Measurements from ENCODE around the gene SFTPB. TPM values are rescaled to one million over a fixed set of nuclear protein-coding genes. Genes with fewer than 3 reads are reported as not detected.
"Not testable (repeated sequence)": the region's sequence is repeated elsewhere in the genome, so short reads cannot be mapped to it uniquely, and the experiment has no call there.

Gene SFTPB
- total RNA-seq, 1 experiment from 2014 or later, result not detected

DNA sequence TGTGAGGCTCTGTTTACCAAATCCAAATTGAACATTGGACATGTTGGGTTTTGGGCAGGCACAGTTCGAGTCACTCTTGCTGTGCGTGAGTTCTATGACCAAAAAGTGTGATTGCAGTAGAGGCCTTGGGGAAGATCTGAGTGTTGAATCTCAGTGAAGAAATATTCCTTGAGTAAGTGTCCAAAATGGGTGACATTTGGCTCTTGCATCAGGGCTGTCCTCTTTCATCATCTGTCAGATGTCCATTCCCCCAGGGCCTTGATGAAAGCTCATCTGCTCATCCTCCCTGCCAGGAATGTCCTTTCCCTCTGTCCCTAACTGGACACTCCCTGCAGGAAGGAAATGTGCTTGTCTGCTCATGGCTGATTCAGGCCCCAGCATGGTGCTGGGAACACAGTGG lies 6.4 kb upstream of the SFTPB start:
- TF ChIP-seq, protein P1, sequence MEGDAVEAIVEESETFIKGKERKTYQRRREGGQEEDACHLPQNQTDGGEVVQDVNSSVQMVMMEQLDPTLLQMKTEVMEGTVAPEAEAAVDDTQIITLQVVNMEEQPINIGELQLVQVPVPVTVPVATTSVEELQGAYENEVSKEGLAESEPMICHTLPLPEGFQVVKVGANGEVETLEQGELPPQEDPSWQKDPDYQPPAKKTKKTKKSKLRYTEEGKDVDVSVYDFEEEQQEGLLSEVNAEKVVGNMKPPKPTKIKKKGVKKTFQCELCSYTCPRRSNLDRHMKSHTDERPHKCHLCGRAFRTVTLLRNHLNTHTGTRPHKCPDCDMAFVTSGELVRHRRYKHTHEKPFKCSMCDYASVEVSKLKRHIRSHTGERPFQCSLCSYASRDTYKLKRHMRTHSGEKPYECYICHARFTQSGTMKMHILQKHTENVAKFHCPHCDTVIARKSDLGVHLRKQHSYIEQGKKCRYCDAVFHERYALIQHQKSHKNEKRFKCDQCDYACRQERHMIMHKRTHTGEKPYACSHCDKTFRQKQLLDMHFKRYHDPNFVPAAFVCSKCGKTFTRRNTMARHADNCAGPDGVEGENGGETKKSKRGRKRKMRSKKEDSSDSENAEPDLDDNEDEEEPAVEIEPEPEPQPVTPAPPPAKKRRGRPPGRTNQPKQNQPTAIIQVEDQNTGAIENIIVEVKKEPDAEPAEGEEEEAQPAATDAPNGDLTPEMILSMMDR (IDR thresholded peaks at IDR 0.05; ENCODE audit: unreplicated experiment), result no peak
- H3K27me3 Mint-ChIP-seq (ENCODE audit: unreplicated experiment), result peaks cover 49% of the 10 kb centered on the region
- intact Hi-C loops (cut with micrococcal nuclease; ENCODE audit: unreplicated experiment), result no loop called here
- CTCF ChIA-PET, result no interaction called here
- no TSS peak for BruUV-seq (replicated peaks)
- H3K9me3 Mint-ChIP-seq (ENCODE audit: low read depth, unreplicated experiment), result no peaks in the 10 kb centered on the region
- no peak for DNase-seq
- H3K36me3 Mint-ChIP-seq (ENCODE audit: insufficient read depth, unreplicated experiment), result no peaks in the 10 kb centered on the region
- no peak overlapping the region for H3K4me3 Mint-ChIP-seq (ENCODE audit: low read depth, unreplicated experiment)
- H3K27ac Mint-ChIP-seq (ENCODE audit: unreplicated experiment), result no peak overlapping the region
- peaks cover 8% of the 10 kb centered on the region for H3K4me1 Mint-ChIP-seq (ENCODE audit: low read depth, unreplicated experiment)

DNA sequence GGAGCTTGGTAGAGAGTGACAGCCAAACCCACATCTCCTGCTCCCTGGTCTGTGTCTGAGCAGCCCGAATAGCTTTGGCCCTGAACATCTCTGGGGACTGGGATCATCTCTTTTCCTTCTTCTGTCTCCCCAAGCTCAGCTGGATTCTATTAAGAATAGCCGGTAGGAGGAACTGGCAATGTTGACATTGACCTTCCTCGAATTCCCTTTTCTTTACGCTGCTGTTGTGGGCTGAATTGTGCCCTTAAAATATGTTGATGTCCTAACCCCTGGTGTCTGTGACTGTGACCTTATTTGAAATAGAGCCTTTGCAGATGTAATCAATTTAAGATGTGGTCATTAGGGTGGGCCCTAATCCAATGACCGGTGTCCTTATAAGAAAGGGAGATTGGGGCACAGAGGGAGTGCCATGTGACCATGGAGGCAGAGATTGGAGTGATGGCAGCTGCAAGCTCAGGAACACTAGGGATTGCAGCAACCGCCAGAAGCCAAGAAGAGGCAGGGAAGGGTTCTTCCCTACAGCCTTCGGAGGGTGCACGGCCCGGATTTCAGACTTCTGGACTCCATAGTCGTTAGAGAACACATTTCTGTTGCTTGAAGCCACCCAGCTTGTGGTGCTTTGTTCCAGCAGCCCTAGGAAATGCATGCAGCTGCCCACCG lies 5.8 kb upstream of the SFTPB start:
- Mint-ChIP-seq H3K27me3 (ENCODE audit: unreplicated experiment) (peaks cover 49% of the 10 kb centered on the region), H3K9me3 (ENCODE audit: low read depth, unreplicated experiment) (no peaks in the 10 kb centered on the region), H3K4me1 (ENCODE audit: low read depth, unreplicated experiment) (peaks cover 8% of the 10 kb centered on the region), H3K36me3 (ENCODE audit: insufficient read depth, unreplicated experiment) (no peaks in the 10 kb centered on the region), H3K27ac (ENCODE audit: unreplicated experiment) (no peak overlapping the region), H3K4me3 (ENCODE audit: low read depth, unreplicated experiment) (no peak overlapping the region)
- intact Hi-C loops (cut with micrococcal nuclease; ENCODE audit: unreplicated experiment), result no loop called here
- DNase-seq, result no peak
- no TSS peak for BruUV-seq (replicated peaks)
- TF ChIP-seq, protein P1 (IDR thresholded peaks at IDR 0.05; ENCODE audit: unreplicated experiment), result no peak
- CTCF ChIA-PET, result interaction anchor here (0.6 kb wide), 1 partner anchor 349 kb away, joined by 3 read pairs; no protein-coding TSS in a partner anchor

DNA sequence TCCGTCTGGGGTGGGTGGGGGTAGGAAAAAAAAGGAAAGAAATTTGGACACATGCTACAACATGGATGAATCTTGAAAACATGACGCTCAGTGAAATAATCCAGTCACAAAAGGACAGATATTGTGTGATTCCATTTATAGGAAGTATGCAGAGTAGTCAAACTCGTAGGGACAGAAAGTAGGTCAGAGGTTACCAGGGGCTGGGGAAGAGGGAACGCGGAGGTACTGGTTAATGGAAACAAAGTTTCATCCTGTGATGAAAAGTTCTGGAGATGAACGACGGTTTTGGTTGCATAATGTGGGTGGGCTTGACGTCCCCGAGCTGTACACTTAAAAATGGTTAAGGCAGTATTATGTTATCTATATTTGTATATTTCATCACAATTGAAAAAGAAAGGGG lies 4.5 kb upstream of the SFTPB start:
- Mint-ChIP-seq H3K9me3 (ENCODE audit: low read depth, unreplicated experiment) (no peaks in the 10 kb centered on the region), H3K36me3 (ENCODE audit: insufficient read depth, unreplicated experiment) (no peaks in the 10 kb centered on the region), H3K27me3 (ENCODE audit: unreplicated experiment) (peaks cover 55% of the 10 kb centered on the region), H3K4me3 (ENCODE audit: low read depth, unreplicated experiment) (no peak overlapping the region), H3K27ac (ENCODE audit: unreplicated experiment) (no peak overlapping the region), H3K4me1 (ENCODE audit: low read depth, unreplicated experiment) (peaks cover 8% of the 10 kb centered on the region)
- intact Hi-C loops (cut with micrococcal nuclease; ENCODE audit: unreplicated experiment), result no loop called here
- no TSS peak for BruUV-seq (replicated peaks)
- CTCF ChIA-PET, result no interaction called here
- TF ChIP-seq, protein P1 (IDR thresholded peaks at IDR 0.05; ENCODE audit: unreplicated experiment), result no peak
- no peak for DNase-seq

DNA sequence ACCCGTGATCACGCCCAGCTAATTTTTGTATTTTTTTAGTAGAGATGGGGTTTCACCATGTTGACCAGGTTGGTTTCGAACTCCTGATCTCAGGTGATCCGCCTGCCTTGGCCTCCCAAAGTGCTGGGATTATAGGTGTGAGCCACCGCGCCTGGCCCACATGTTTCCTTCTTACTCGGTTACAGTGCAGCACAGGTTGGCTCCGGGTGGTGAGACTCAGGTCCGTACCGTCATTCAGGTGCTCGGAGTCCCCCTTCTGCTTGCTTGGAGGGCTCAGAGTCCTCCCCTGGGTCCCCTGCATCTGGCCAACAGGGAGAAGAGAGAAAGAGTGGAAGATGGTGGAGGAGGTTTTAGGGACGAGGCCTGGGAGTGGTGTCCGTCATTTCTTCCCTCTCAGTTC lies 2.4 kb upstream of the SFTPB start:
- DNase-seq; H3K4me1 Mint-ChIP-seq (ENCODE audit: low read depth, unreplicated experiment); BruUV-seq (replicated peaks); intact Hi-C loops (cut with micrococcal nuclease; ENCODE audit: unreplicated experiment); H3K36me3 Mint-ChIP-seq (ENCODE audit: insufficient read depth, unreplicated experiment); H3K4me3 Mint-ChIP-seq (ENCODE audit: low read depth, unreplicated experiment); H3K9me3 Mint-ChIP-seq (ENCODE audit: low read depth, unreplicated experiment); CTCF ChIA-PET; H3K27ac Mint-ChIP-seq (ENCODE audit: unreplicated experiment): not testable (repeated sequence)
- H3K27me3 Mint-ChIP-seq (ENCODE audit: unreplicated experiment), result peaks cover 62% of the 10 kb centered on the region

DNA sequence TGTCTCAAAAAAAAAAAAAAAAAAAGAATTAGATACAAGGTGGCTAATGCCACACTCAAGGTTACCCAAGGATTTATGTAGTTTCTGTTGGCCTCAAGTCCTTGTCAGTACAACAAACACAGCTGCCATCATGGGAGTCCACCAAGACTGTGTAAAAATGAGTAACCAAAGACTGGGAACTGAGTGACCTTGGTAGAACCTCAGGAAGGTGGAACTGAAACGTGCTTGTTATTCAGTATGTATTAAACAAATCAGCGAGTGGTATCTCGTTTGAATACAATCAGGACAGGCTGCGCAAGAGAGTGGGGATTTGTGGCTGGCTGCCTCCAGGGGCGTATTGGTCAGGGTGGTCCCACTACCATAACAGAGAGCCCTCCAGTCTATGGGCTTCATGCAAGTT lies 1.6 kb upstream of the SFTPB start:
- H3K36me3 Mint-ChIP-seq (ENCODE audit: insufficient read depth, unreplicated experiment), result no peaks in the 10 kb centered on the region
- H3K4me1 Mint-ChIP-seq (ENCODE audit: low read depth, unreplicated experiment), result peaks cover 8% of the 10 kb centered on the region
- TF ChIP-seq, protein P1 (IDR thresholded peaks at IDR 0.05; ENCODE audit: unreplicated experiment), result no peak
- no peak overlapping the region for H3K4me3 Mint-ChIP-seq (ENCODE audit: low read depth, unreplicated experiment)
- intact Hi-C loops (cut with micrococcal nuclease; ENCODE audit: unreplicated experiment), result no loop called here
- BruUV-seq (replicated peaks), result no TSS peak
- DNase-seq, result no peak
- H3K27ac Mint-ChIP-seq (ENCODE audit: unreplicated experiment), result no peak overlapping the region
- H3K9me3 Mint-ChIP-seq (ENCODE audit: low read depth, unreplicated experiment), result no peaks in the 10 kb centered on the region
- H3K27me3 Mint-ChIP-seq (ENCODE audit: unreplicated experiment), result peaks cover 53% of the 10 kb centered on the region
- CTCF ChIA-PET, result no interaction called here

All from Calu3 (cell line).